LNCAP (cell line): ENCODE results near the gene FAM171A1.
A peak's percentile ranks its signal among the peaks of the same experiment; 100 is the strongest.

ENCODE experiments used
- TF ChIP-seq, protein P1 (sequence below): fragments of 450-650 bp; IDR thresholded peaks from 2 replicates; pipeline ENCODE4 v1.5.1; 2017; ENCODE audit warnings: mild to moderate bottlenecking

Gene FAM171A1

DNA sequence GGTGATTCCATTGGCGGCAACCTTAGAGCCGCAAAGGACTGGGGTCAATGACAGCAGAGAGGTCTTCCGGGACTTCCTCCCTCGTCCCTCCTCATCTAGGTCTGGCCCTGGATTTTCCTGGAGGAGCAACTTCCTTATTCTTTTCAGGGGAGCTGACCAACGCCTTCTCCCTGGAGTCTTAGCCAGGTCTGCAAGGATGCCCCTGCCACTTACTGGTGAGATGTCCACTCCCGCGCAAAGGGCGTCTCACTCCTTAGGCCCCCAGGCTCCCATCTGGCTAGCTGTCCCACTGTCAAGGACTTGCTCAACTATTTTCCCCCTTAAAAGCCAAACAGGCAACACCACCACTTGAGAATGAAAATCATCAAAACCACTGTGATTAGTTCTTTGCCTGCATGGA, 160.6 kb downstream of the FAM171A1 start:
- TF ChIP-seq, protein P1, sequence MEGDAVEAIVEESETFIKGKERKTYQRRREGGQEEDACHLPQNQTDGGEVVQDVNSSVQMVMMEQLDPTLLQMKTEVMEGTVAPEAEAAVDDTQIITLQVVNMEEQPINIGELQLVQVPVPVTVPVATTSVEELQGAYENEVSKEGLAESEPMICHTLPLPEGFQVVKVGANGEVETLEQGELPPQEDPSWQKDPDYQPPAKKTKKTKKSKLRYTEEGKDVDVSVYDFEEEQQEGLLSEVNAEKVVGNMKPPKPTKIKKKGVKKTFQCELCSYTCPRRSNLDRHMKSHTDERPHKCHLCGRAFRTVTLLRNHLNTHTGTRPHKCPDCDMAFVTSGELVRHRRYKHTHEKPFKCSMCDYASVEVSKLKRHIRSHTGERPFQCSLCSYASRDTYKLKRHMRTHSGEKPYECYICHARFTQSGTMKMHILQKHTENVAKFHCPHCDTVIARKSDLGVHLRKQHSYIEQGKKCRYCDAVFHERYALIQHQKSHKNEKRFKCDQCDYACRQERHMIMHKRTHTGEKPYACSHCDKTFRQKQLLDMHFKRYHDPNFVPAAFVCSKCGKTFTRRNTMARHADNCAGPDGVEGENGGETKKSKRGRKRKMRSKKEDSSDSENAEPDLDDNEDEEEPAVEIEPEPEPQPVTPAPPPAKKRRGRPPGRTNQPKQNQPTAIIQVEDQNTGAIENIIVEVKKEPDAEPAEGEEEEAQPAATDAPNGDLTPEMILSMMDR = no peak

DNA sequence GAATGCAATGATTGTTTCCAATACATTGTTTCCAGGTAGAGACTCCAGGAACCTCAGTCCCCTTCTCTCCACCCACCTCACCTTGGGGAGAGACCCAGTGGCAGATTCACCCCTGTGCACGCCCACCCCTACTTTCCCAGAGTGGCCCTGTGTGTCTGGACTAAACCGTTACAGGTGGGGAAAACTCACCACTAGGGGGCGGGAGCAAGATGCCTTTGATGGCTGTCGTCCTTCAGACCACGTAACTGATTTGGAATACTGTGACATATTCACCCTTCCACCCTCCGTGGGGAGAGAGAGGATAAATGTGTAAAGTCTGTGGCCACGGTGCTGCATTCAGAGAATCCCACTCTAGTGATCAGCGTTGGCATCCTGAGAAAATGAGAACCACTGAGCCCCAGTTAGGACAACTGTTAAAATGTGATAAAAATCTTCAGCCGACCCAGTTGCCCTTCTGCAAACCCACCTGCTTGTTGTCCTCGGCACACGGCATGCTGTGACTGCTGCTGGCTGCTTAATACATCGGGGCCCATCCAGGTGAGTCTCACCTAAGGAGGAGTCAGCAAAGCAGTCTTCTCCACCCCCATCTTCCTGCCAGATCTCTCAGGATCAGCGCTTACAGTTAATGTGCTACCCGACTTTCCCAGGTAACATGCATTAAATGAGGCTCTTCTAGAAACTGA, 161.1 kb downstream of the FAM171A1 start:
- TF ChIP-seq, protein P1 = peak; percentile 88

DNA sequence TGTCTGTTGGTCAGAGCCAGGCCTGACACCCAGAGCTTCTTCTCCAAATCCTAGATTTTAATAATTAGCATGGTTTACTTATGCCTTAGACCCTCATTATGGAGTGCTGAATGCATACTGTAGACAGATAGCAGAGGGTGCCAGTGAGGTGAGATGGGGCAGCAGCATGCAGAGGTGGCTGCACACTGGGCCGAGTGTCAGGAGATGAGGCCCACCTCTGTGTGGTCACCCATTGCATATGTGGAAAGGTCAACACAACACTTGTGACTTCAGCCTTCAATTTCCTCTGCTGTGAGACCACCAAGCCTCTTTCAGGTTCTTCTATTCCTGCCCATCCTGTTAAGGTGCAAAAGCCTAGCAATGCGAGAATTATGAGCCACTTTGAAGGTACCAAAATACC, 162.9 kb downstream of the FAM171A1 start:
- TF ChIP-seq, protein P1 = no peak

DNA sequence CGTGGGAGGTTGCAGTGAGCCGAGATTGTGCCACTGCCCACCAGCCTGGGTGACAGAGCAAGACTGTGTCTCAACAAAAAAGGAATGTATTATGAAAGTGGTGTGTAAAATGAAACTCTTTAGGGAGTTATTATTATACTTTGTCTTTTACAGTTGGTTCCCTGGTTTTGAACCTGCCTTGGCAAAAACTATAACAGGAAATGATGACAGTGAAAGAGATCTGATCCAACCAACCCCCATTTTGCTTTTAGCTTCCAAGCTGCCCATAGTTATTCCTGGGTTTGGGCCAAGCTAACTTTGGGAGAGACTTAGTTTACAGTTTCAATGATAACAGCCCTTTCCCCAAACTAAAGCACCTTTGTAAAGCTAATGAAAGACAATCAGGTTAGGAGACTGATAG, 168.4 kb downstream of the FAM171A1 start:
- TF ChIP-seq, protein P1 = no peak

DNA sequence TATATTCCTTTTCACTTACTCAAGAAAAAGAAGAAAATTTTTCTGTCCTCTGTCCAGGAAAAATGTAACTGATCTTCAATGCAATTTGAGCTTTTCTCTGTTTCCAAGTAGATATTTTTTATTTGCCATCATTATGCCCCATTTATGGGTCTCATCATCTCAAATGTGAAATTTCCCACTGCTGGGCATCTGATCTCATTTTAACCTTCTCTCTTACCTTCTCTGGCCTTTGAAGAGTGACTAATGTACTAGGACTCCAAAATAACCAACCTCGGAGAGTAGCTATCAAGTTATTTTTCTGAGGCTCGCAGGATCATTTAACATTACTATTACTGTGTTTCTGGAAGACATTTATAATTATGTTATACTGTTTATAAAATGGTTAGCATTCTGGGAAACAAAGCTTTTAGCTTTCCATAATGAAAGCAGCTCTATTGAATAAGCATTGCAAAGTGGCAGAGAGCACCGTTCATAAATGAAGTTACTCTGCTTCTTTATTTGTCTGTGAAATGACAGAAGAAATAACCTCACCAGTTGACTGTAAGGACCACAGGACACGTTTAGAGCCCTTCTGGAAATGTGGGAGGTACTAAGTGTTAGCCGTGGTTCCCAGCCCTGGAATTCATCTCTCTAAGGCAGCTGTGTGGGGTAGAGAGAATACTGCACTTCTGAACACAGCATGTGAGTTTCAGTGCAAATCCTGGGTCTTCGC, 169.3 kb downstream of the FAM171A1 start:
- TF ChIP-seq, protein P1 = no peak

DNA sequence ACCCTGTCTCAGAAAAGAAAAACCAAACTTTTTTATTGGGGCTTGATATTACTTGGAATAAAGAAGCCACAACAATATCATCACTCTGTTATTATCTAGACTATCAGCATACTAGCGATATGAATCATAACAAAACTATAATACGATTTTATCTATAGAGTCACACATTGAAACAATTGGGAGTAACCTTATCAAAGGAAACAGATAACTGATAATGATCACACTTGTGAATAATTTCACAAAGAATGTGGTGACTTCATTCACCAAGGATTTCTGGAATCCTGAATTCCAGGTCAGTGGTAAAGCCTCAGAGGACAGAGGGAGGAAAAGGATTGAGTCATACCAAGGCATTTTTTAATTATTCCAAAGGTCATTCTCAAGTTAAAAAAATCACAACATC, 170.5 kb downstream of the FAM171A1 start:
- TF ChIP-seq, protein P1 = no peak

DNA sequence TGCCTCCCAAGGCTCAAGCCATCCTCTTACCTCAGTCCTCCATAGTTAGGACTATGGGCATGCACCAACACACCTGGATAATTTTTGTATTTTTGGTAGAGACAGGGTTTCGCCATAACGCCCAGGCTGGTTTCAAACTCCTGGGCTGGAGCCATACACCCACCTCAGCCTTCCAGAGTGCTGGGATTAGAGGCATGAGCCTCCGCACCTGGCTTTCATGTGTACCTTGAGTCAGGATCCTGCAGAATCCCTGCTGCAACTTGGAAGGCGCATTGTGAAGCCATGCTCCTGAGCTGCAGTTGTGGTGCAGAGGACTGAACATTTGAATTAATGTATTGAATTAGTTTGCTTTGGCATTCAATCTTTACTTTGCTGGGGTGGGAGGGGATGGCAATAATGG, 173.2 kb downstream of the FAM171A1 start:
- TF ChIP-seq, protein P1 = no peak
